ENCODE results near the gene CD83. TPM values are rescaled to one million over a fixed set of nuclear protein-coding genes. Genes with fewer than 3 reads are reported as not detected.

CD83 gene
- total and polyA plus RNA-seq, 2 donors (not counting 1 experiment from before 2014, with no cell fraction given), result 320 to 332 TPM

GRCh38 chr6:14151773-14152172, 34.2 kb downstream of the CD83 start:
- Mint-ChIP-seq H3K27ac (no peak overlapping the region), H3K9me3 (ENCODE audit: insufficient read depth) (no peaks in the 10 kb centered on the region), H3K4me1 (peaks cover 33% of the 10 kb centered on the region), H3K27me3 (no peaks in the 10 kb centered on the region), H3K4me3 (no peak overlapping the region)
- intact Hi-C loops (cut with micrococcal nuclease), result no loop called here
- ChIA-PET CTCF (interaction anchor here (0.7 to 1.2 kb wide), 2 partner anchors 8 to 1018 kb away, joined by 3 to 4 read pairs; no protein-coding TSS in a partner anchor), POLR2A (no interaction called here)
- Histone ChIP-seq H3K9me3 (ENCODE audit: control extremely low read depth in 1 of 3, control insufficient read depth in 2 of 3, insufficient read depth in 1 of 3, low read length in 2 of 3) (no peaks in the 10 kb centered on the region), H3K9ac (ENCODE audit: low read length) (no peak overlapping the region), H3K4me3 (ENCODE audit: control extremely low read depth in 1 of 5, extremely low read depth in 1 of 5, insufficient read depth in 1 of 5, low read depth in 2 of 5, low read length in 4 of 5) (no peak overlapping the region), H3K4me1 (ENCODE audit: control insufficient read depth in 2 of 2, insufficient read depth in 2 of 2, low read length in 2 of 2) (peaks cover 8 to 9% of the 10 kb centered on the region in 2 donors), H3K36me3 (replicated peaks in 1 of 2; ENCODE audit: control extremely low read depth in 1 of 2, control insufficient read depth in 1 of 2, extremely low read depth in 1 of 2, insufficient read depth in 2 of 2, low read length in 1 of 2) (no peaks in the 10 kb centered on the region), H3K79me2 (ENCODE audit: control insufficient read depth, insufficient read depth, low read length) (peaks cover 26% of the 10 kb centered on the region), H2AFZ (ENCODE audit: insufficient read depth, low read depth, low read length, poor library complexity, severe bottlenecking) (no peak overlapping the region), H3K27ac (ENCODE audit: low read length in 2 of 2) (no peak overlapping the region), H4K20me1 (ENCODE audit: control insufficient read depth, insufficient read depth, low read length, poor library complexity, severe bottlenecking) (no peaks in the 10 kb centered on the region), H3K27me3 (replicated peaks in 1 of 4; ENCODE audit: control extremely low read depth in 1 of 4, control insufficient read depth in 3 of 4, insufficient read depth in 4 of 4, low read length in 3 of 4) (no peaks in the 10 kb centered on the region), H3K4me2 (replicated peaks; ENCODE audit: low read depth, low read length, poor library complexity, severe bottlenecking) (no peak overlapping the region)
- TF ChIP-seq CTCF (IDR thresholded peaks at IDR 0.05) (no peak), EZH2 (IDR thresholded peaks at IDR 0.05; ENCODE audit: borderline replicate concordance, insufficient read depth, low read depth, low read length, poor library complexity, severe bottlenecking) (no peak)
- WGBS (ENCODE audit: insufficient coverage), result 100% methylated on average over 1 of the region's 1 CpG
- ATAC-seq (ENCODE audit: low read depth), result no peak
- no peak for DNase-seq

GRCh38 chr6:14153228-14153627, 35.7 kb downstream of the CD83 start:
- H3K27me3 ChIP-seq (replicated peaks in 1 of 4; ENCODE audit: control extremely low read depth in 1 of 4, control insufficient read depth in 3 of 4, insufficient read depth in 4 of 4, low read length in 3 of 4), result no peaks in the 10 kb centered on the region
- peaks cover 33% of the 10 kb centered on the region for H3K79me2 ChIP-seq (ENCODE audit: control insufficient read depth, insufficient read depth, low read length)
- ChIA-PET CTCF (no interaction called here), POLR2A (no interaction called here)
- intact Hi-C loops (cut with micrococcal nuclease), result no loop called here
- no peak overlapping the region for H2AFZ ChIP-seq (ENCODE audit: insufficient read depth, low read depth, low read length, poor library complexity, severe bottlenecking)
- H3K4me2 ChIP-seq (replicated peaks; ENCODE audit: low read depth, low read length, poor library complexity, severe bottlenecking), result no peak overlapping the region
- no peaks in the 10 kb centered on the region for H3K36me3 ChIP-seq (replicated peaks in 1 of 2; ENCODE audit: control extremely low read depth in 1 of 2, control insufficient read depth in 1 of 2, extremely low read depth in 1 of 2, insufficient read depth in 2 of 2, low read length in 1 of 2)
- H3K4me3 ChIP-seq (ENCODE audit: control extremely low read depth in 1 of 5, extremely low read depth in 1 of 5, insufficient read depth in 1 of 5, low read depth in 2 of 5, low read length in 4 of 5), result no peak overlapping the region
- H3K27ac ChIP-seq (ENCODE audit: low read length in 2 of 2), result no peak overlapping the region
- WGBS (ENCODE audit: insufficient coverage), result 90% methylated on average over 2 of the region's 3 CpGs
- no peaks in the 10 kb centered on the region for H3K9me3 Mint-ChIP-seq (ENCODE audit: insufficient read depth)
- no peak overlapping the region for H3K4me3 Mint-ChIP-seq
- peaks cover 8 to 9% of the 10 kb centered on the region in 2 donors for H3K4me1 ChIP-seq (ENCODE audit: control insufficient read depth in 2 of 2, insufficient read depth in 2 of 2, low read length in 2 of 2)
- no peak for DNase-seq
- peaks cover 25% of the 10 kb centered on the region for H3K4me1 Mint-ChIP-seq
- no peak for ATAC-seq (ENCODE audit: low read depth)
- H4K20me1 ChIP-seq (ENCODE audit: control insufficient read depth, insufficient read depth, low read length, poor library complexity, severe bottlenecking), result no peaks in the 10 kb centered on the region
- TF ChIP-seq CTCF (IDR thresholded peaks at IDR 0.05), result no peak
- no peak for TF ChIP-seq EZH2 (IDR thresholded peaks at IDR 0.05; ENCODE audit: borderline replicate concordance, insufficient read depth, low read depth, low read length, poor library complexity, severe bottlenecking)
- no peak overlapping the region for H3K27ac Mint-ChIP-seq
- no peaks in the 10 kb centered on the region for H3K27me3 Mint-ChIP-seq
- H3K9me3 ChIP-seq (ENCODE audit: control extremely low read depth in 1 of 3, control insufficient read depth in 2 of 3, insufficient read depth in 1 of 3, low read length in 2 of 3), result no peaks in the 10 kb centered on the region
- no peak overlapping the region for H3K9ac ChIP-seq (ENCODE audit: low read length)

All from B cell (primary cell).